SHP77 treated with DMSO at 0.1 percent for 48 hours (cell line): ENCODE measurements around the gene BNC1.

Experiments used
- DNase-seq: peaks from one replicate; lab custom pipeline; 2025; lab: John Stamatoyannopoulos, UW

Gene BNC1, protein sequence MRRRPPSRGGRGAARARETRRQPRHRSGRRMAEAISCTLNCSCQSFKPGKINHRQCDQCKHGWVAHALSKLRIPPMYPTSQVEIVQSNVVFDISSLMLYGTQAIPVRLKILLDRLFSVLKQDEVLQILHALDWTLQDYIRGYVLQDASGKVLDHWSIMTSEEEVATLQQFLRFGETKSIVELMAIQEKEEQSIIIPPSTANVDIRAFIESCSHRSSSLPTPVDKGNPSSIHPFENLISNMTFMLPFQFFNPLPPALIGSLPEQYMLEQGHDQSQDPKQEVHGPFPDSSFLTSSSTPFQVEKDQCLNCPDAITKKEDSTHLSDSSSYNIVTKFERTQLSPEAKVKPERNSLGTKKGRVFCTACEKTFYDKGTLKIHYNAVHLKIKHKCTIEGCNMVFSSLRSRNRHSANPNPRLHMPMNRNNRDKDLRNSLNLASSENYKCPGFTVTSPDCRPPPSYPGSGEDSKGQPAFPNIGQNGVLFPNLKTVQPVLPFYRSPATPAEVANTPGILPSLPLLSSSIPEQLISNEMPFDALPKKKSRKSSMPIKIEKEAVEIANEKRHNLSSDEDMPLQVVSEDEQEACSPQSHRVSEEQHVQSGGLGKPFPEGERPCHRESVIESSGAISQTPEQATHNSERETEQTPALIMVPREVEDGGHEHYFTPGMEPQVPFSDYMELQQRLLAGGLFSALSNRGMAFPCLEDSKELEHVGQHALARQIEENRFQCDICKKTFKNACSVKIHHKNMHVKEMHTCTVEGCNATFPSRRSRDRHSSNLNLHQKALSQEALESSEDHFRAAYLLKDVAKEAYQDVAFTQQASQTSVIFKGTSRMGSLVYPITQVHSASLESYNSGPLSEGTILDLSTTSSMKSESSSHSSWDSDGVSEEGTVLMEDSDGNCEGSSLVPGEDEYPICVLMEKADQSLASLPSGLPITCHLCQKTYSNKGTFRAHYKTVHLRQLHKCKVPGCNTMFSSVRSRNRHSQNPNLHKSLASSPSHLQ

DNA sequence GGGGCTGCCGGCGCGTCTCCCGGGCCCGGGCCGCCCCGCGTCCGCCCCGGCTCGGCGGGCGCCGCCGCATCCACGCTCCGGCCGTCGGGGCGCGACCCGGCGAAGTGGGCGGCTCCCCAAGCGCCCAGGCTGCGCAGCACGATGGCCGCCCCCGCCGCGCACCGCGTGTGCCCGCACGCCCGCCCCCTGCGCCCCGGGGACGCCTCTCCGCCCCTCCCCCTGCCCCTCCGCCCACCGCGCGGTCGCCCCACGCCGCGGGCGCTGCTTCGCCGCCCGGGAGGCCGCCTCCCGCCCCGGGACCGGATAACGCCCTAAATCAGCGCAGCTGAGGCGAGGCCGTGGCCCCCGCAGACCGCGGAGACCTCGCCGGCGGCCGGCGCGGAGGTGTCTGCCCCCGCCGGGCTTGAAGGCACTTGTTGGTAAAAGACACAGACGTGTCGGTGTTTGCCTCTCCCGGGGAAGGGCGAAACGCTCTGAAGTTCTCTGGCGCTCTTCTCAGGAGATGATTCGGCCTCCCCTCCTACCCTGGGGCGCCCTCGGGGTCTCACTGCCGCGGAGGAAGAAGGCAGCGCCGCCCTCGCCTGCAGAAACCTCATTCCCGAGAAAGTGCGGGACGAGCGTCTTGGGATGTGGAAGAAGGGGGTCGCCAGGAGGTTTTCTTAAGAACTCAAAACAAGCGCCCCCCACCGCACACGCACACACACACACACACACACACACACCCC lies at the start of gene BNC1:
TSS of gene BNC1 (minus strand) at position 106 of the 725 bp plus-strand sequence. CDS start at position 70, 36 bp downstream.
- no peak for DNase-seq

DNA sequence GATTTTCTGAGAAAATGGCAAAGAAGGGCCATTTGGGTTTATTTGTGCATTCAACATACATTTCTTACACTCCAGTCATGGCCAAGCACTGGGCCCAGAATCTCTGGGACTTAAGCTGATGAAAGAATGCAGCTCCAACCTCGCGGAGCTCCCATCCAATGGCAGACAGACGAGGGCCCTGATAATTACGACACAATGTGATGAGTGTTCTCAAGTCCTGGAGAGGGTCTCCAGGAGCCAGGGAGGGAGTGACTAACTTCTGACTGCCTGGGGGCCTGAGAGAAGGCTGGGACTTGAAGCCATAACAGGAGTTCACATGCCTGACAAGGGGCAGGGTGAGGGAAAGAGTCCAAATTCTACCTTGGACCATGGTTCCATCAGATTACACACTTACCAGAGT lies 42.6 kb upstream of the BNC1 start:
- DNase-seq = no peak

- DNase-seq = no peak
Measured at GRCh38 chr15:83324799-83325198, 40.3 kb upstream of the BNC1 start.

DNA sequence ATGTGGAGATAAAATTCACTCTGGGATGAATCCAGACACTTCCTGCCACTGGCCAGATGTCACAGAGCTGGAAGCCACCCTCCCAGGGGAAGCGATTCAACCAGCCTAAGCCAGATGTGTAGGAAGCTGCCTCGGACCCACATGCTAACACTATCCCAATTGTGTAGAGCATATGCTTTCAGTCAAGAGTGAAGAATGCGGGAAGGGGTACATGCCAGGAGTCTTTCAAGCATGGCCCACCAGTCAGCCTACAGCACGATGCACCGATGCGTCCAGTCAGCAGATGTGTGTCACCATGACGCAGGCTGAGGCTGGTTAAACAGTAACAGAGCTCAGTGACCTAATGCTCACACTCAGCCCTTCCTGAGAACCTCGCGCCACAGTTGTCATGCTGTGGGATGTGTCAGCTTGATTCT lies 38.8 kb upstream of the BNC1 start:
- DNase-seq = no peak

GRCh38 chr15:83322691-83323090 lies 38.2 kb upstream of the BNC1 start:
- no peak for DNase-seq

DNA sequence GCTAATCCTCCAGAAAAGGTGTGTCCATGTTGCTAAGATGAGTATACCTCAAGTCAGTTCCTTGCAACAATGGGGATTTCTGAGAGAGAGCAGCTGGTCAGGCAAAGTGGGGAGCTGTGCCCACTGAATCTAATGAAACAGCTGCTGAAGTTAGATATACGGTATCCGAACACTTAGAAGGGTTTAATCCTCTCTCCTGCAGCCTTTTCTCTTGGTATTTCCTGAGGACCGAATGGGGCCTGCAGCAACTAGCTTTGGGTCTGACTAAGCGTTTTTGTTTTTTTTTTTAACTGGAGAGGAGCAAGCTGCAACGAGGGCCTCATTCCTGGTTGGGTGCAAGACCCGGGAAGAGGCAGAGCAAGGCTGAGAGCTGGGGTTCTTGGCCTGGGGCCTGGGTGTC lies 37.6 kb upstream of the BNC1 start:
- no peak for DNase-seq

DNA sequence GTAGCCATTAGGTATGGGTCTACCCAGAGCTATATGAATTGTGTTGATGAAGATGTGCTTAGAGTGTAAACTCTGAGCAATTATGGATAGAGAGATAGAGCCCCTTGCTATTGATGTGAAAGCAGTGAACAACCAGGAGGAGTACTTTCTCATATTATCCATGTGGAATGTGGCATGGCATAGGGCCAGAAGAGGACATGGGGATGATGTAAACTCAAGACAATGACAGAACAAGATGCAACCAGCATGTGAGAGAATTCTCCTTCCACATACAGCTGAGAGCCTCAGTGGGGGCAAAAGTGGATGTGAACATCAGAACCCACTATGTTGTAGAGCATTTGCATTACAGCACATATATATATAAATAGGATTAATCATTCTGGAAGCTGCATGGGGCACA lies 36.4 kb upstream of the BNC1 start:
- DNase-seq = no peak

DNA sequence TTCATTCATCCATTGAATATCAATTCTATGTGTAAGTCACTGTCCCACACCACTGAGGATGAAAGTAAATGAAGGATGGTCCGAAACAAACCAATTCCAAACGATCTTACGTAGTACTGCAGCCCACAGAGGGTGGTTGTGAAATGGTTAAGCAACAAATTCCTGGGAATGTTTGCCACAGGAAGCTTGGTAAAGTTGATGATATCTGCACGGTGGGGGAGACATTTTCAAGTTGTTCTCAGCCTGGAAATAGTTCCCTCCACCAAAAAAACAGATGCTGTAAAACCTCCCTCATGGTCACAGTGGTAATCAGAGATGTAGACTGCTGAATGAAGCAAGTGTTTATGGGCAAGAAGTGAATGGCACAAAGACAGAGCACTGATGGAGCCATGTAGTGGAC lies 35.9 kb upstream of the BNC1 start:
- no peak for DNase-seq

- no peak for DNase-seq
Measured at GRCh38 chr15:83319771-83320170, 35.3 kb upstream of the BNC1 start.

- no peak for DNase-seq
Measured at GRCh38 chr15:83318861-83319415, 34.5 kb upstream of the BNC1 start.

GRCh38 chr15:83318036-83318435 lies 33.6 kb upstream of the BNC1 start:
- no peak for DNase-seq

- DNase-seq = no peak
Measured at GRCh38 chr15:83312071-83312470, 27.6 kb upstream of the BNC1 start.

DNA sequence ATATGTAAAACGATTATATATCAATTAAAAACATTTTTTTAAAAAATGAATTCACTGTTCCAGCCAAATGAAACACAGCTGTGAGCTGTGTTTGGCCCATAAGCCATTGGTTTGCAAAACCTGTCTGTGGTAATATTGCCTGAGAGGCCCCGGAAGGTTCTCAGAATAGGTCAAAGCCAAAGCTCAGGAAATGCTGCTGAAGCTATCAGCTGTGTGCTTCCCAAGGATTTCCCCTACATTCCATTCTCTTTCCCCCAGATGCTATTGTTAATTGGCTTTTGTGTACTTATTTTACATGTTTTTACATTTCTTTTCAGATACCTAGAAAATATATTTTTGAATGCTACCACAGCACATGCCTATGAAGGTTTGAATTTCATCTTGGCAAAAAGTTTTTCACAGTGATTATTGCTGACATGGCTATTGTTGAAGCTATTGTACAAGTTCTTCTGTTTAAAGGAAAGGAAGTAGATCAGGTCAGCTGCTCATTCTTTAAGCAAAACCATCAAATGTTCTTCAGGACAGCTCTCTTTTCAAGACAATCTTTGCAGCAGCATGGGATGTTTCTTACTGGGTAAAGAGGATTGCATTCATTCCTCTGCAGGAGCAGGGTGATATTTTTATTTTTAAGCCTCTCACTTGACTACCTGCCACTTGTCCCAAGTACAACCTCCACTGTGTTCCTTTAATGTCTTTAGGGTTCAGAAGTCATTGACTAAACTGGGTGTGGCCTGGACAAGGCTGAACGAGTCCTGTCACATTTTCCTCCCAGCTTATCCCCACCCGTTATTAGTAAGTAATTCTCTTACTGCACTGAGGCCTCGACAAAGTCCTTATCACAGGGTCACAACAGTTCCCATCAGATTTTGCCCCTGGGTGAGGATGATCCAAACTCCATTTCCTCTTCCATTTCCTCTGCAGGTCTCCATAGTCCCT lies 26.3 kb upstream of the BNC1 start:
- DNase-seq = no peak

DNA sequence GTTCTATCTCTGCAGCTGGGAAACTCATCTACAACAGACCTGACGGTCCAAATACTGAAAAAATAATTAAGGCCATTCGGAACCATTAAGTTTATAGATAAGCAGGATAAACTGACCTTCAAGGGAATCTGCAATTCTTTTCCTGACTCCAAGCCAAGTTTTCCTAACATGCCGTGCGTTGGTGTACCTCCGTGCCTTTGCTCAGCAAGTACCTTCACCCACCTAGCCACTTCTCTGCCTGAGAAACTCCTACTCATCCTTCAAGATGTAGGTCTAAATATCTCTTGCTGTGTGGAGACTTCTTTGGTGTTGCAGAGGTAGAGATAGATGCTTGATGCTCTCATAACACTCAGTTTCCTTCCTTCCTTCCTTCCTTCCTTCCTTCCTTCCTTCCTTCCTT lies 24.2 kb upstream of the BNC1 start:
- DNase-seq = no peak

- DNase-seq = no peak
Measured at GRCh38 chr15:83306561-83306960, 22.1 kb upstream of the BNC1 start.

DNA sequence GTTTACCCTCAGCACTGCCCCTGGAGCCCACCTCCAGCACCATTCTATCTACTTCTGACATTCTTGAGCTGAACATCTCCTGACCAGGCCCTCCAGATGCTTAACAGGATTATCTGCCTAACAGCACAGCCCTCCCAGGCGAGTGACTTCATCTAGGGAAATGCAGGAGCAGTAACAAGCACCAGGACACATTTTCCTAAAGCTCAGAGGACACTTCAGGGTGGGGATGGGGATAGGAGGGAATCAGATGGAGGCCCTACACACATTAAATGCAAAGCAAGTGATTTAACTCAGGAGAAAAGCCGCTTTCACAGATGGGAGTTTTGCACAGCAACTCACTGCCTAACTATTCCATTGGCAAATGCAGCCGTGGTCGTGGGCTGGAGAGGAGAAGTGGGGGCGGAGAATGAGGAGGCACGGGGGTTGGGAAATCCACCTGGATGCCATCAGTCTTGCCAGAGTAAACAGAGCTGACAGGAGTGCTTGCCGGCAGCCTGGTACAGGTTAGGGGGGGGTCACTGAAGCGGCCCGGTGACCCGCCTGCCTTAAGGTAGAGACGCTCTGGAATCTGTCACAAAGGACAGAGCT lies 21.3 kb upstream of the BNC1 start:
- DNase-seq = no peak

GRCh38 chr15:83304861-83305703 lies 20.6 kb upstream of the BNC1 start:
- no peak for DNase-seq

DNA sequence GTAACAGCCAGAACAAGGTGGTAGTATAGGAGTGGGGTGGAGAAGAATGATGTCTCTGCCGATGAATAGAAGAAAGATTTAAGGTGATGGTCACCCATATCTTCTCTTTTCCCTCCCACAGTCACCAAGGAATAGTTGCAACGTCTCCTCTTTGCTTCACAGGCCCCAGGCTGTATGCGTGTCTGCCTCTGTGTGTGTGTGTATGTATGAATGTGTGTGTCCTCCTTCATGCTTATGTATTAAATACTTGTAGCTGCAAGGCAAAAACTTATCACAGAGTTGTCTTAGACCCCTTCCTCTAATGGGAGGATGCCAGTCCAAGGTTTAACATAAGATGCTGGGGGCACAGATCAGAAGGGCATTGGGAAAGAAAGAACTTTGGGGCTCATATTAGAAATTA lies 19.1 kb upstream of the BNC1 start:
- DNase-seq = no peak

- DNase-seq = no peak
Measured at GRCh38 chr15:83300826-83301225, 16.4 kb upstream of the BNC1 start.
